Pancreas (tissue), 10 donors: ENCODE results near the gene LIG3. TPM values are rescaled to one million over a fixed set of nuclear protein-coding genes. Genes with fewer than 3 reads are reported as not detected.
A peak's percentile ranks its signal among the peaks of the same experiment; 100 is the strongest.
"Not testable (repeated sequence)": the region's sequence is repeated elsewhere in the genome, so short reads cannot be mapped to it uniquely, and the experiment has no call there.

ENCODE experiments used
- ATAC-seq, 4 donors: fragments of 200-7000 bp; cut with Tn5 transposase; one replicate each; pipeline versions ENCODE4 v1.8.0 to v1.9.1; 2020; ENCODE audit warnings: mild to moderate bottlenecking in 4 of 4, moderate library complexity in 4 of 4
- DNase-seq, 6 donors: peaks; one replicate each; pipeline ENCODE4 v3.0.0-alpha.2; 2020
- FAIRE-seq: peaks from 2 replicates; lab custom pipeline; 2012; peaks lifted over from hg19 to GRCh38; lab: Jason Lieb, UNC
- H3K27ac ChIP-seq, 4 donors: fragments of 200-600 bp; sonication (generic); 1 replicate in 3 of 4; 2 replicates in 1 of 4; pipeline versions ENCODE4 v1.5.0 to v1.8.0; 2020
- H3K27me3 ChIP-seq, 4 donors: fragments of 200-600 bp; one replicate each; pipeline ENCODE4 v1.8.0; 2021
- H3K36me3 ChIP-seq, 3 donors: fragments of 200-600 bp; sonication (generic) in 1 of 3; one replicate each; pipeline versions ENCODE4 v1.5.0 to v1.8.0; 2020 to 2021
- H3K4me1 ChIP-seq, 3 donors: fragments of 200-600 bp; one replicate each; pipeline ENCODE4 v1.8.0; 2021
- H3K4me3 ChIP-seq, 4 donors: fragments of 200-600 bp; sonication (generic) in 2 of 4; one replicate each; pipeline versions ENCODE4 v1.5.0 to v1.8.0; 2020 to 2021
- H3K9me3 ChIP-seq, 4 donors: fragments of 200-600 bp; one replicate each; pipeline ENCODE4 v1.8.0; 2021
- WGBS, 2 donors: extraction: QIAGEN DNeasy Blood & Tissue Kit; methylation state at CpG; one replicate each; pipeline ENCODE4 v1.1.7; 2013; 5-methylcytosine and 5-hydroxymethylcytosine counted together
- intact Hi-C, 3 donors: fragments of 100-400 bp; cut with DNase I; formaldehyde crosslinking; loops; one replicate each; pipeline versions ENCODE4 v1.11.1 to v1.14.2; 2022
- polyA plus RNA-seq, 2 donors: library from polyadenylated mRNA; stranded (reverse); fragments of 200-250 nt; gene quantifications; one replicate each; pipeline ENCODE4 v1.2.3, GENCODE V29; 2013
- total RNA-seq, 6 donors: library from RNA; stranded (reverse); fragmentation: NEBNext Ultra II Directional in 4 of 6; extraction: Animal tissue kit (Norgen Biotek cat#: 25700) in 4 of 6; gene quantifications; one replicate each; pipeline versions ENCODE4 v1.2.1 to v1.2.4, GENCODE V29; 2021 to 2023
- TF ChIP-seq, protein P1 (sequence below), 4 donors: fragments of 200-600 bp; sonication (generic) in 3 of 4; IDR thresholded peaks; one replicate each; pipeline versions ENCODE4 v1.5.0 to v1.8.0; 2021; ENCODE audit warnings: antibody characterized with exemption in 4 of 4
- donor health status: healthy with polysubstance abuse.
- donor health status: DM: no; HTN: no; CAD: no; lungs with moderate emphysema.
- donor health status: DM: no; HTN: no; CAD: no.
- donor health status: control.
- donor health status: control.
- donor health status: Bipolar disorder and iron deficiency.
- donor health status: DM: yes; HTN: yes; CAD: no.
- donor health status: DM: no; HTN: no; CAD: no.
- donor health status: DM: no; HTN: no; CAD: no.
- donor health status: DM: yes; HTN: yes; CAD: no.

LIG3 gene
- 10 to 100 TPM; 14.6 to 22.2 (median 18.8) TPM for total RNA-seq
- 10 to 100 TPM in 1 of 2 donors, 1 to 10 TPM in 1; 6.4 to 11.6 TPM for polyA plus RNA-seq

DNA sequence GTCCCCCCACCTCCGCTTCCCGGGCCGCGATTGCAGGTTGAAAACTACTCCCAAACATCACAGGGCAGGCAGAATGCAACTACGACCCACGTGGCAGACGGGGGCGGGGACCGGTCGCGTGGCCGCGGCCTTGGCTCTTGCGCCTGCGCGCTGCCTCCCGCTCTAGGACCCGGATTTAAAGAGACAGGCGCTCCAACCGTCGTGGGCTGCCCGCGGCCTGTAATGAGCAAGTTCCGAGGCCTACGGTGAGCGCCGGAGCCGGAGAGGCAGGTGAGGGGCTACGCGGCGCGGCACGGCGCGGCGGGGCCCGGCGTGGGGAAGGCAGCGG, at the start of gene LIG3:
Gene LIG3, plus strand, starts transcription at position 160 of the 328 bp plus-strand sequence. CDS start 2,494 bp downstream, outside the sequence.
- WGBS, 2 donors: 1% methylated on average over 28 to 39 of the region's 39 CpGs
- H3K4me3 ChIP-seq: peak within 1 kb of the TSS; percentile 85 to 96 (median 91)
- TF ChIP-seq, protein P1, sequence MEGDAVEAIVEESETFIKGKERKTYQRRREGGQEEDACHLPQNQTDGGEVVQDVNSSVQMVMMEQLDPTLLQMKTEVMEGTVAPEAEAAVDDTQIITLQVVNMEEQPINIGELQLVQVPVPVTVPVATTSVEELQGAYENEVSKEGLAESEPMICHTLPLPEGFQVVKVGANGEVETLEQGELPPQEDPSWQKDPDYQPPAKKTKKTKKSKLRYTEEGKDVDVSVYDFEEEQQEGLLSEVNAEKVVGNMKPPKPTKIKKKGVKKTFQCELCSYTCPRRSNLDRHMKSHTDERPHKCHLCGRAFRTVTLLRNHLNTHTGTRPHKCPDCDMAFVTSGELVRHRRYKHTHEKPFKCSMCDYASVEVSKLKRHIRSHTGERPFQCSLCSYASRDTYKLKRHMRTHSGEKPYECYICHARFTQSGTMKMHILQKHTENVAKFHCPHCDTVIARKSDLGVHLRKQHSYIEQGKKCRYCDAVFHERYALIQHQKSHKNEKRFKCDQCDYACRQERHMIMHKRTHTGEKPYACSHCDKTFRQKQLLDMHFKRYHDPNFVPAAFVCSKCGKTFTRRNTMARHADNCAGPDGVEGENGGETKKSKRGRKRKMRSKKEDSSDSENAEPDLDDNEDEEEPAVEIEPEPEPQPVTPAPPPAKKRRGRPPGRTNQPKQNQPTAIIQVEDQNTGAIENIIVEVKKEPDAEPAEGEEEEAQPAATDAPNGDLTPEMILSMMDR (IDR thresholded peaks at IDR 0.05): no peak
- H3K27ac ChIP-seq: peak within 1 kb of the TSS; percentile 98 to 99 (median 98)
- FAIRE-seq: no peak
- no peaks in the 10 kb centered on the region for H3K9me3 ChIP-seq
- peak; percentile 93 to 98 (median 95) for DNase-seq
- H3K36me3 ChIP-seq: no peaks in the 10 kb centered on the region
- peaks cover 0 to 13% (median 0%) of the 10 kb centered on the region in 3 donors for H3K4me1 ChIP-seq
- no peaks in the 10 kb centered on the region for H3K27me3 ChIP-seq
- peak; percentile 88 to 94 (median 92) for ATAC-seq
- intact Hi-C loops: no loop called here

DNA sequence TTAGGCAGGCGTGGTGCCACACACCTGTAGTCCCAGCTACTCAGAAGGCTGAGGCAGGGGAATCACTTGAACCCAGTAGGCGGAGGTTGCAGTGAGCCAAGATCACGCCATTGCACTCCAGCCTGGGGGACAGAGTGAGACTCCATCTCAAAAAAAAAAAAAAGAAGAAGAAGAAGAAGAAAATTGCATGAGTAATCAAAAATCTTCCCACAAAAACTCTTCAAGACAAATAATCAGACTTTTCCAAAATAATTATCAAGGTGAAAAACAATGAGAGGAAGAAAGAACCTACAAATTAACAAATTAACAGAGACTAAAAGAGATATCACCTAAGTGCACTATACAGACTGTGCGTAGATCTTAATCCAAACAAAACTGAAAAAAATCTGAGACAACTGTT, 29.5 kb upstream of the LIG3 start:
- DNase-seq, intact Hi-C loops: not testable (repeated sequence)

DNA sequence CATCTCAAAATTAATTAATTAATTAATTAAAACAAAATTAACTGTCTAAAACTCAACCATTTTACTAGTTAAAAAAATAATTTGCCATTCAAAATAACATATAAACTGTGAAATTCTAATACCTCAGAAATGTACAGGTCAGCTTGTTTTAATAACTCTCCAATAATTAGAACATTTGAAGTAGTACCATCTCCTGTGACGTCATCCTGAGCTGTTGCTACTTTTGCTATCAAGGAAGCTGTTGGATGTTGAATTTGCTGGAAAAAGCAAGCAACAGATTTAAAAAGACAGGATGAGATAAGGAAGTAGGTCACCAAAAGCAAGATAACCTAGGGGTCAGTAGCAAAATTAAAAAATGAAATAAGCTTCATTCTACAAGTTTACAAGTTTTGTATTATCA, 21.9 kb upstream of the LIG3 start:
- DNase-seq (no peak), ATAC-seq (no peak), FAIRE-seq (no peak)
- Histone ChIP-seq H3K27me3 (no peaks in the 10 kb centered on the region), H3K36me3 (no peaks in the 10 kb centered on the region), H3K9me3 (no peaks in the 10 kb centered on the region), H3K27ac (no peak overlapping the region), H3K4me1 (peaks cover 0 to 18% (median 14%) of the 10 kb centered on the region in 3 donors), H3K4me3 (no peak overlapping the region)
- TF ChIP-seq, protein P1 (IDR thresholded peaks at IDR 0.05): no peak
- 57 to 68% methylated on average over 1 of the region's 1 CpG for WGBS, 2 donors
- intact Hi-C loops: no loop called here

More for the DNA sequence above, 29.5 kb upstream of the LIG3 start:
- not testable (repeated sequence) for H3K36me3 ChIP-seq, H3K27ac ChIP-seq, H3K4me3 ChIP-seq, H3K4me1 ChIP-seq, FAIRE-seq, ATAC-seq, H3K27me3 ChIP-seq, H3K9me3 ChIP-seq
- 92 to 94% methylated on average over 4 of the region's 4 CpGs for WGBS, 2 donors

DNA sequence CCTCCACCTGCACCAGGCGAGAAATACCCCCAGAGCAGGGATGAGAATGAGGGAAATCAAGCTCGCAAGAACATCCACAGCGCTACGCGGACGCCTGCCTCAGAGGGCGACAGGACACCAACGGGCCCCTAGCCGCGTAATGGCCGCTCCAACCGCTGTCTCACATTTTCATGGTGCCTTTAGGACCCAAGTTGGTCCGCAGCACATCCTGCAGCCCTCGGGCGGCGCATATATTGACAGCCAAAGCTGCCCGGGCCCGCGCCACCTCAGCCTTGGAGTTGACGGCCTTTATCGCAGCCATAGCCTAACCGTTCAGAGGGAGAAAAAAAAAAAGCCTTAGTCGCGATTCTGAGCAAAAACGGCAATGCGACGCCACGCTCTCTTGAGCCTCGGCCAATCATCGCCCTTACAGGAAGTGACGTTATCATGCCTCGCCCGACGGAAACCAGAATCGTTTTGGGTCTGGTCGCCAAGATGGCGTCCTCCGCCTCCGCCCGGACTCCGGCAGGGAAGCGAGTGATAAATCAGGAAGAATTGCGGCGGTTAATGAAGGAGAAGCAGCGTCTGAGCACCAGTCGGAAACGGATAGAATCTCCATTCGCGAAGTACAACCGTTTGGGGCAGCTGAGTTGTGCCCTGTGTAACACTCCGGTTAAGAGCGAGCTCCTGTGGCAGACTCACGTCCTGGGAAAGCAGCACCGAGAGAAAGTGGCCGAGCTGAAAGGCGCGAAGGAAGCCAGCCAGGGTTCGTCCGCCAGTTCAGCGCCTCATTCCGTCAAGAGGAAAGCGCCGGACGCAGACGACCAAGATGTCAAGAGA, 19.0 kb upstream of the LIG3 start, which contains the start of the genes CCT6B and ZNF830:
Gene CCT6B, minus strand, starts transcription at position 368 of the 819 bp plus-strand sequence. Its CDS starts 67 bp downstream, at position 301.
Gene ZNF830, plus strand, starts transcription at position 448 of the 819 bp plus-strand sequence. Its CDS starts 27 bp downstream, at position 475.
- peaks cover 0 to 23% (median 14%) of the 10 kb centered on the region in 3 donors for H3K4me1 ChIP-seq
- H3K27ac ChIP-seq: peak within 1 kb of the TSS; percentile 77 to 93 (median 90)
- intact Hi-C loops: no loop called here
- peak within 1 kb of the TSS; percentile 63 to 82 (median 70) for H3K4me3 ChIP-seq
- peaks cover 0 to 7% (median 6%) of the 10 kb centered on the region in 3 donors for H3K36me3 ChIP-seq
- no peak for FAIRE-seq
- TF ChIP-seq, protein P1 (IDR thresholded peaks at IDR 0.05): no peak
- ATAC-seq: peak; percentile 97 to 100 (median 98)
- no peaks in the 10 kb centered on the region for H3K9me3 ChIP-seq
- DNase-seq: peak; percentile 86 to 94 (median 92)
- no peaks in the 10 kb centered on the region for H3K27me3 ChIP-seq
- WGBS, 2 donors: 0 to 1% methylated on average over 65 of the region's 65 CpGs

DNA sequence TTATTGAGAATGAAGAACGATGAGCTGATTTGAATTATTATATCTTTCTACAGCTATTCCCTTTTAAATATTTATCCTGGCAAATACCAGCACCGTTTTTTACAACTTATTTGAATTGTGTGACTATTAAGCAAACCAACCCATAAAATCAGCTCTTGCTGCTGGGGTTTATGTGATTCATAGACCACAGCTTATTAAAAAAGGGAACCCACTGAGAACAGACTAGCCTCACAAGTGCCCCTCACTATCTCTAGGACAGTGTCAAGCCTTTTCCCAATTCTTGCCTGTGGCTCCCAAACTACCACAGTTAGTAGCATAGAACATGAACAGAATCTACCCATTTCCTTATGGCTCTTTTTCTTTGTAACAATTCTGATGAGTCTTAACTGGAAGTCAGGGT, 6.1 kb upstream of the LIG3 start:
- no peaks in the 10 kb centered on the region for H3K4me1 ChIP-seq
- ATAC-seq (no peak), DNase-seq (no peak), FAIRE-seq (no peak)
- H3K36me3 ChIP-seq: no peaks in the 10 kb centered on the region
- no peaks in the 10 kb centered on the region for H3K27me3 ChIP-seq
- H3K9me3 ChIP-seq: no peaks in the 10 kb centered on the region
- 17 to 25% methylated on average over 2 of the region's 2 CpGs for WGBS, 2 donors
- intact Hi-C loops: no loop called here
- TF ChIP-seq, protein P1 (IDR thresholded peaks at IDR 0.05): no peak
- H3K27ac ChIP-seq: no peak overlapping the region
- no peak overlapping the region for H3K4me3 ChIP-seq
